C4-2B (cell line): Measurements from ENCODE around the gene ZNF672.
"Not testable (repeated sequence)": the region's sequence is repeated elsewhere in the genome, so short reads cannot be mapped to it uniquely, and the experiment has no call there.

Experiments
- H3K27ac ChIP-seq: fragments of 450-650 bp; 2 replicates; pipeline ENCODE4 v1.5.1; 2017
- ZFX ChIP-seq: fragments of 450-650 bp; IDR thresholded peaks from 2 replicates; pipeline ENCODE4 v1.6.1; 2017
- TF ChIP-seq, protein P1 (sequence below): fragments of 450-650 bp; conservative IDR thresholded peaks from 2 replicates; pipeline ENCODE4 v1.5.1; 2017; ENCODE audit warnings: mild to moderate bottlenecking

Gene ZNF672

DNA sequence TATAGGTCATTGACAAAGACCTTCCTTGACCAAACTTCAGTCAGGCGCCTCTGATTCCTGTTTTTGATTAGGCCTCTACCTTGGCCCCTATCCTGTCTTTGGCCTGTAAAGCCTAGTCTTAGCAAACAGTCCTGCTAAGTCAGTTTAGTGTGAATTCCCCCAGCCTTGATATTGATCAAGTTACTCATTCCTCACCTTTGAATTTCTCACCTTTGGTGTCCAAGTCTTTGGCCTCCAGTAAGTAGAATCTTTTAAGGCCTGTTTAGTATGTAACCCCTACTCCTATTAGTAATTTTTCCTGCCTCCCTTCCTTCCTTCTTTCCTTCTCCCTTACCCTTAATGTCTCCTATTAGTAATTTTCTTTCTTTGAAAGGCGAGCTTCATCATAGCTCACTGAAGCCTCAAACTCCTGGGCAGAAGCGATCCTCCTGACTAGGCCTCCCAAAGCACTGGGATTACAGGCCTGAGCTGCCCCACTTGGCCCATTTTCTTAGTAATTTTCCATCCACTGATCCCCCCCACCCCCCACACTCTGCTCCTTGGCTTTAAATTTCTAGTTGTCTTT is 33.9 kb downstream of the ZNF672 start:
- TF ChIP-seq, protein P1, sequence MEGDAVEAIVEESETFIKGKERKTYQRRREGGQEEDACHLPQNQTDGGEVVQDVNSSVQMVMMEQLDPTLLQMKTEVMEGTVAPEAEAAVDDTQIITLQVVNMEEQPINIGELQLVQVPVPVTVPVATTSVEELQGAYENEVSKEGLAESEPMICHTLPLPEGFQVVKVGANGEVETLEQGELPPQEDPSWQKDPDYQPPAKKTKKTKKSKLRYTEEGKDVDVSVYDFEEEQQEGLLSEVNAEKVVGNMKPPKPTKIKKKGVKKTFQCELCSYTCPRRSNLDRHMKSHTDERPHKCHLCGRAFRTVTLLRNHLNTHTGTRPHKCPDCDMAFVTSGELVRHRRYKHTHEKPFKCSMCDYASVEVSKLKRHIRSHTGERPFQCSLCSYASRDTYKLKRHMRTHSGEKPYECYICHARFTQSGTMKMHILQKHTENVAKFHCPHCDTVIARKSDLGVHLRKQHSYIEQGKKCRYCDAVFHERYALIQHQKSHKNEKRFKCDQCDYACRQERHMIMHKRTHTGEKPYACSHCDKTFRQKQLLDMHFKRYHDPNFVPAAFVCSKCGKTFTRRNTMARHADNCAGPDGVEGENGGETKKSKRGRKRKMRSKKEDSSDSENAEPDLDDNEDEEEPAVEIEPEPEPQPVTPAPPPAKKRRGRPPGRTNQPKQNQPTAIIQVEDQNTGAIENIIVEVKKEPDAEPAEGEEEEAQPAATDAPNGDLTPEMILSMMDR = no peak
- TF ChIP-seq ZFX = no peak
- H3K27ac ChIP-seq = no peak overlapping the region

DNA sequence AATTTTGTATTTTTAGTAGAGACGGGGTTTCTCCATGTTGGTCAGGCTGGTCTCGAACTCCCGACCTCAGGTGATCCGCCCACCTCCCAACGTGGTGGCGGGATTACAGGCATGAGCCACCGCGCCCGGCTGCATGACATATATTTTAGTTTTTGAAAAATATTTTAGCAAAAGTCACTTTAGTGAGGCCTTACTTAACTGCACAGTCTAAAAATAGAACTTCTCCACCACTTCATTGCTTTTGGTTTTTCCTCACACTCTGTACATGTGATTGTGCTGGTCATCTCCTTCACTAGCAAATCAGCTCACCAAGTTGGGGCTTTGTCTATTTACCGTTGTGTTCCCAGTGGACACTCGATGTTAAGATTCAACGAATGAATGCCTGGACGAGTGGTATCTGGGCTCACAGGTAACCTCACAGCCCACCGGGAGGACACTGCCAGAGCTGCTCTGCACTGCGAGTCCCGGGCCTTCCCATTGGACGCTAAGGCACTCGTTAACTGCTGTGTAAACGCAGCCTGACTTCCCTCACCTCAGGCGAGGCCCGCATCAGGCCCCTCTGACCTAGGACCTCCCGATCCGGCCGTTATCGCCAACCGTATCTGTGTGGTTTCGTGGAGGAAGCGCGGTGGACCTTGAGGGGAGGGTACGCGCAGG is 34.9 kb downstream of the ZNF672 start:
- peak overlapping the region; percentile 57 for H3K27ac ChIP-seq
- TF ChIP-seq, protein P1 = no peak
- TF ChIP-seq ZFX = peak; percentile 38; the same call in 1 of the 2 replicates

DNA sequence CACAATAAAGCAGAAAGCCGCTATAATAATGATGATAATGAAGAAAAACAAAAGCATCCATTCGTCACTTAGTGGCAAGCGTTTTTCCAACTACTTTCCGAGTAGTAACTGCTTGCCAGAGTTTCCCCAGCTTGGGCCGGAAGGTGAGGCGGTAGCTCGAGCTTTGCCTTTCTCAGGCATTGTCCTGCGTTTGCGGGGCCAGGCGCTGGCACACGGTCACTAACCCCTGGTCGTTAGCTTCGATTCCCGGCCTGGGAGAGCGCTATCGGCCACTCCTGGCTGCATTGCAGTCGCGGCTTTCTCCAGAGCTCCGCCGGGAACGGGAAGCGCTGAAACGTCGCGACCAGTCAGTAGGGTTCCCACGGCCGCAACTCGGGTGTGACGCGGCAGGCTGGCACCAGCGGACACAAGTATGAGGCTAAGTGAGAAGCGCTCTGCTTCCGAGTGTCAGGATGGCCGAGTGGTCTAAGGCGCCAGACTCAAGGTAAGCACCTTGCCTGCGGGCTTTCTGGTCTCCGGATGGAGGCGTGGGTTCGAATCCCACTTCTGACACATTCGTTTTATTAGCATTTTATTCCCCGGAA is 35.5 kb downstream of the ZNF672 start:
- TF ChIP-seq ZFX = no peak
- TF ChIP-seq, protein P1 = no peak; the same call in 1 of the 2 replicates
- peak overlapping the region; percentile 57 for H3K27ac ChIP-seq

DNA sequence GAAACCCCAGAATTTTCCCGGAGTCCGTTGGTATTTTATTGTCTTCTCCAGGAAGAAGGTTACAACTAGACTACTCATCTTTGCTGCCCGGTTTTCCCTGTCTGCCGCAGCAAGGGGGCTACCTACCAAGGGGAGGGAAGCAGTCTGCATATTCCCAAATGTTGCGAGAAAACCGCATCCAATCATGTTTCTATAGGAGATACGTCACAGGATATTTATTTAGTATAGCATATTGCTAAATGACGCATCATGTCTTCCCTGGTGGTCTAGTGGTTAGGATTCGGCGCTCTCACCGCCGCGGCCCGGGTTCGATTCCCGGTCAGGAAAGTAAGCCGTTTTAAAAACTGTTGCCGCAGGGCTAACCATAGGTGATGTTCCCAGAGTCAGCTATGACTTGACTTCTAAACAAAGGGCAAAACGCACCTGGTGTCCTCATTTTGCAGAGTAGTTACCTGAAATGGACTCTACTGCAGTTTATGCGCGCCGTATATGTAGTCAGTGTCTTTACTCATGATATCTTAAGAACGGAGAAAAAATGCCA is 36.0 kb downstream of the ZNF672 start:
- no peak overlapping the region for H3K27ac ChIP-seq
- TF ChIP-seq, protein P1 = no peak
- no peak for TF ChIP-seq ZFX

DNA sequence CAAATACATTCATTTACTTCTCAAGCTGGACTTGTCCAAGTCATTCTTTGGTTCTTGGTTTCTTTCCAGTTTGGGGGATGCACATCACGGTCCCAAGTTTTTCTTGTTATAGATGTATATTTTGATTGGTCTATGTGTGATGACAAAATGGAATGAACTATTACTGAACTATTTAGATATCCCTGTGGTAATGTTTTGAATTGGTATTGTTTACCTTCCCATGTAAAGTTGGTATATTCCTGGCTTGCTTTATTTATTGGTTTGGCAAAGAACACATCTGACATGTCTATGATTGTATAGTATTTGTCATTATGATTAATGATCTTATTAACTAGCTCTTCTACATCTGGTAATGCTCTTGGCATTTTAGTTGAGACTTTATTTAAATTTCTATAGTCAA is 43.2 kb downstream of the ZNF672 start:
- no peak overlapping the region for H3K27ac ChIP-seq
- TF ChIP-seq, protein P1 = no peak
- no peak for TF ChIP-seq ZFX

DNA sequence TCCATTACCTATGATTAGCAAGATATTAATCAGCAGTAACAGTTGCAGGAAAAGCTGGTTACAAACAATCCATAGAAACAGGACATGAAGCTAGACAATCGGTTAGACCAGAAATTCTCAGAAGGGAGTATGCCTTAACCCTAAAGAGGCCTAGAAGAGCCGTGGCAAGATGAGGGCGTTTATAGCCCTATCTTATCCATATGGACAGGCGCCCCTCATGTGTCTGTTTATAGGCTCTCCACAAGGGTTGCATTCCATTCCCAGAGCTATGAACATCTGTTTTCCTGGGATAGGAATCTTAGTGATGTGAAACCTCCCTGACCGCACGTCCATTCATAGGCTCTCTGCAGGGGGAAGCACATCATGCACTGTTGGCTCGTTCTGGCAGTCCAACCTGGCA is 44.4 kb downstream of the ZNF672 start:
- not testable (repeated sequence) for H3K27ac ChIP-seq

DNA sequence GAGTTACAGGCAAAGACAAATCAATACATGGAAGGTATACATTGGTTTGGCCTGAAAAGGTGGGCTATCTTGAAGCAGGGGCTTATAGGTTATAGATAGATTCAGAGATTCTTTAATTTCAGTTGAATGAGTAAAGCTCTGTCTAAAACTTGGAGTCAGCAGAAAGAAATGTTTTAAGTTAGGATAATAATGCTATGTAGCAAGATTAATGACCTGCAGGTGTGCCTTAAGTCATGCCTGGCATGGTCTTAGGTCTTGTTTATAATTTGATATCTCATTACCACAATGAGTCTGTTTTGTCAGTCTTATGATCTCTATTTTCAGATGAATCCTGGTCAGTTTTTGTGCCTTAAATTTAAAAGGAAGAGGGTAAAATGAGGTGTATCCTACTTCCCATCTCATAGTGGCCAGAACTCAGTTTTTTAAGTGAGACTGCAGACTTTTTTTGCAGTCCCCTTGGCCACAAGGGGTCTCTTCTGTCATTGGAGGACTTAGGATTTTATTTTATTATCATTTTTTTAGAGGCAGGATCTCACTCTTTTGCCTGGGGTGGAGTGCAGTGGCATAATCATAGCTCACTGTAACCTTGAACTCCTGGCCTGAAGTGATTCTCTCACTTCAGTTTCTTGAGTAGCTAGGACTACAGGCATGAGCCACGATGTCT is 46.7 kb downstream of the ZNF672 start:
- no peak for TF ChIP-seq ZFX
- TF ChIP-seq, protein P1 = no peak
- no peak overlapping the region for H3K27ac ChIP-seq
